HG03342 (cell line): Measurements from ENCODE around the gene F12.
A peak's percentile ranks its signal among the peaks of the same experiment; 100 is the strongest.
"Not testable (repeated sequence)": the region's sequence is repeated elsewhere in the genome, so short reads cannot be mapped to it uniquely, and the experiment has no call there.

Source experiments
- ATAC-seq: cut with Tn5 transposase; IDR thresholded peaks from one replicate; pipeline ENCODE4 v1.9.1; 2021; ENCODE audit warnings: mild to moderate bottlenecking, moderate library complexity; ENCODE audit not compliant: unreplicated experiment

F12 gene

GRCh38 chr5:177389241-177390169, 19.9 kb downstream of the F12 start:
- peak; percentile 41 for ATAC-seq

- ATAC-seq = no peak
These were observed 20.8 kb downstream of the F12 start for GRCh38 chr5:177388521-177389052.

GRCh38 chr5:177387405-177387804, 22.0 kb downstream of the F12 start:
- no peak for ATAC-seq

GRCh38 chr5:177386542-177386941, 22.8 kb downstream of the F12 start:
- no peak for ATAC-seq

GRCh38 chr5:177385720-177386119, 23.6 kb downstream of the F12 start:
- no peak for ATAC-seq

- no peak for ATAC-seq
These were observed 25.2 kb downstream of the F12 start, which contains the start of gene SLC34A1 for GRCh38 chr5:177384134-177384533. Gene SLC34A1 (plus strand): TSS chr5:177384434. CDS start chr5:177385742, 1,308 bp downstream.

- ATAC-seq = no peak
These were observed 26.2 kb downstream of the F12 start for GRCh38 chr5:177383181-177383580.

- no peak for ATAC-seq
These were observed 26.8 kb downstream of the F12 start for GRCh38 chr5:177382423-177383029.

GRCh38 chr5:177380805-177381126, 28.6 kb downstream of the F12 start:
- no peak for ATAC-seq

GRCh38 chr5:177378884-177379883, 30.2 kb downstream of the F12 start:
- ATAC-seq = peak; percentile 54

GRCh38 chr5:177377851-177378776, 31.2 kb downstream of the F12 start:
- ATAC-seq = no peak

- no peak for ATAC-seq
These were observed 33.3 kb downstream of the F12 start for GRCh38 chr5:177376107-177376506.

- not testable (repeated sequence) for ATAC-seq
These were observed 33.8 kb downstream of the F12 start for GRCh38 chr5:177375516-177375915.

GRCh38 chr5:177374211-177374610, 35.2 kb downstream of the F12 start:
- ATAC-seq = no peak

- no peak for ATAC-seq
These were observed 35.6 kb downstream of the F12 start for GRCh38 chr5:177373806-177374205.

GRCh38 chr5:177372910-177373309, 36.5 kb downstream of the F12 start:
- ATAC-seq = no peak

- no peak for ATAC-seq
These were observed 37.1 kb downstream of the F12 start for GRCh38 chr5:177372034-177372896.

- no peak for ATAC-seq
These were observed 38.0 kb downstream of the F12 start for GRCh38 chr5:177371120-177372033.
